HepG2 (cell line): ENCODE measurements around the gene KRT7. TPM values are rescaled to one million over a fixed set of nuclear protein-coding genes. Genes with fewer than 3 reads are reported as not detected.

Experiments
- CHD2 ChIP-seq: IDR thresholded peaks from 2 replicates; pipeline ENCODE4 v1.6.1; 2011; ENCODE audit warnings: low read depth, low read length, improper control_type of control experiment
- GABPB1 ChIP-seq: IDR thresholded peaks from 2 replicates; pipeline ENCODE4 v1.6.1; 2016; ENCODE audit warnings: mild to moderate bottlenecking, missing genetic modification reagents, moderate library complexity, missing compliant biosample characterization
- KDM2A ChIP-seq: sonication (generic); formaldehyde crosslinking; IDR thresholded peaks from 2 replicates; pipeline ENCODE4 v1.4.0; 2020; ENCODE audit warnings: low read depth, missing genetic modification reagents, borderline replicate concordance
- KLF15 ChIP-seq: sonication (generic); formaldehyde crosslinking; IDR thresholded peaks from 2 replicates; pipeline ENCODE4 v1.8.1; 2023; ENCODE audit warnings: borderline replicate concordance, mild to moderate bottlenecking, inconsistent platforms, missing genetic modification reagents, mixed read lengths
- MEF2D ChIP-seq: sonication (generic); formaldehyde crosslinking; IDR thresholded peaks from 2 replicates; pipeline ENCODE4 v1.5.1; 2020; ENCODE audit warnings: mild to moderate bottlenecking, missing genetic modification reagents
- NCOA5 ChIP-seq: sonication (generic); formaldehyde crosslinking; IDR thresholded peaks from 2 replicates; pipeline ENCODE4 v1.4.0; 2020; ENCODE audit warnings: missing genetic modification reagents
- TARDBP ChIP-seq: sonication (generic); formaldehyde crosslinking; IDR thresholded peaks from 2 replicates; pipeline ENCODE4 v1.8.0; 2022; ENCODE audit warnings: mild to moderate bottlenecking, missing genetic modification reagents
- XRCC5 ChIP-seq: fragments of 200-400 bp; formaldehyde crosslinking; optimal IDR thresholded peaks from 2 replicates; pipeline ENCODE3; 2017; ENCODE audit warnings: mild to moderate bottlenecking, low read length
- YY1 ChIP-seq: IDR thresholded peaks from 2 replicates; pipeline ENCODE4 v1.6.1; 2011; ENCODE audit warnings: low read length, low read depth, moderate library complexity, mild to moderate bottlenecking; ENCODE audit not compliant: insufficient read depth, insufficient replicate concordance
- ZBTB3 ChIP-seq: sonication (generic); formaldehyde crosslinking; IDR thresholded peaks from 2 replicates; pipeline ENCODE4 v1.4.0; 2020; ENCODE audit warnings: low read depth, mild to moderate bottlenecking, moderate library complexity, missing genetic modification reagents, borderline replicate concordance
- ZNF160 ChIP-seq: sonication (generic); formaldehyde crosslinking; IDR thresholded peaks from 2 replicates; pipeline ENCODE4 v1.8.0; 2022; ENCODE audit warnings: mild to moderate bottlenecking, inconsistent platforms, missing genetic modification reagents
- ZNF30 ChIP-seq: sonication (generic); formaldehyde crosslinking; IDR thresholded peaks from 2 replicates; pipeline ENCODE4 v1.5.0; 2020; ENCODE audit warnings: mild to moderate bottlenecking, missing genetic modification reagents
- ZNF546 ChIP-seq: sonication (generic); formaldehyde crosslinking; conservative IDR thresholded peaks from 2 replicates; pipeline ENCODE4 v1.8.1; 2023; ENCODE audit warnings: mild to moderate bottlenecking, missing genetic modification reagents
- ZSCAN30 ChIP-seq: sonication (generic); formaldehyde crosslinking; IDR thresholded peaks from 2 replicates; pipeline ENCODE4 v1.5.0; 2020; ENCODE audit warnings: mild to moderate bottlenecking, missing genetic modification reagents
- polyA plus RNA-seq, 8 experiments: library from polyadenylated mRNA; depleted of rRNA in 3 of 8; stranded (reverse) in 7 of 8; unstranded in 1 of 8; fragments of >200 nt; fragmentation: Illumina TruSeq in 4 of 8; extraction: Trizol in 4 of 8; gene quantifications; 2 replicates each; pipeline versions ENCODE4 v1.2.1 to v1.2.3, GENCODE V29; 2011 to 2016; ENCODE audit warnings: low read depth in 4 of 8, missing spikeins in 1 of 8, mixed read lengths in 1 of 8; ENCODE audit not compliant: insufficient read depth in 1 of 8
- total RNA-seq, 5 experiments: library from RNA; depleted of rRNA; stranded (reverse); fragments of >200 nt; fragmentation: Illumina TruSeq; extraction: Trizol; gene quantifications; 2 replicates each; pipeline ENCODE4 v1.2.3, GENCODE V29; 2016; ENCODE audit warnings: low read depth in 1 of 5
- TF ChIP-seq, protein P1 (sequence below): IDR thresholded peaks from 2 replicates; pipeline ENCODE4 v1.4.0; 2020; ENCODE audit warnings: mild to moderate bottlenecking, missing genetic modification reagents
- TF ChIP-seq, protein P2 (sequence below): sonication (generic); formaldehyde crosslinking; conservative IDR thresholded peaks from 2 replicates; pipeline ENCODE4 v1.5.0; 2020; ENCODE audit warnings: missing genetic modification reagents
- TF ChIP-seq, protein P3 (sequence below): sonication (generic); formaldehyde crosslinking; IDR thresholded peaks from 2 replicates; pipeline ENCODE4 v1.8.1; 2023; ENCODE audit warnings: mild to moderate bottlenecking, moderate library complexity, missing genetic modification reagents
- TF ChIP-seq, protein P4 (sequence below): sonication (generic); formaldehyde crosslinking; IDR thresholded peaks from 2 replicates; pipeline ENCODE4 v1.5.1; 2020; ENCODE audit warnings: missing genetic modification reagents, mild to moderate bottlenecking, borderline replicate concordance
- TF ChIP-seq, protein P5 (sequence below): sonication (generic); formaldehyde crosslinking; IDR thresholded peaks from 2 replicates; pipeline ENCODE4 v1.4.0; 2020; ENCODE audit warnings: missing genetic modification reagents

Gene KRT7
- total and polyA plus RNA-seq, 2 of the 13 experiments (the other 11 are each of a cell fraction or from before 2014, with no cell fraction given) = 0.83 TPM; not detected in 1

DNA sequence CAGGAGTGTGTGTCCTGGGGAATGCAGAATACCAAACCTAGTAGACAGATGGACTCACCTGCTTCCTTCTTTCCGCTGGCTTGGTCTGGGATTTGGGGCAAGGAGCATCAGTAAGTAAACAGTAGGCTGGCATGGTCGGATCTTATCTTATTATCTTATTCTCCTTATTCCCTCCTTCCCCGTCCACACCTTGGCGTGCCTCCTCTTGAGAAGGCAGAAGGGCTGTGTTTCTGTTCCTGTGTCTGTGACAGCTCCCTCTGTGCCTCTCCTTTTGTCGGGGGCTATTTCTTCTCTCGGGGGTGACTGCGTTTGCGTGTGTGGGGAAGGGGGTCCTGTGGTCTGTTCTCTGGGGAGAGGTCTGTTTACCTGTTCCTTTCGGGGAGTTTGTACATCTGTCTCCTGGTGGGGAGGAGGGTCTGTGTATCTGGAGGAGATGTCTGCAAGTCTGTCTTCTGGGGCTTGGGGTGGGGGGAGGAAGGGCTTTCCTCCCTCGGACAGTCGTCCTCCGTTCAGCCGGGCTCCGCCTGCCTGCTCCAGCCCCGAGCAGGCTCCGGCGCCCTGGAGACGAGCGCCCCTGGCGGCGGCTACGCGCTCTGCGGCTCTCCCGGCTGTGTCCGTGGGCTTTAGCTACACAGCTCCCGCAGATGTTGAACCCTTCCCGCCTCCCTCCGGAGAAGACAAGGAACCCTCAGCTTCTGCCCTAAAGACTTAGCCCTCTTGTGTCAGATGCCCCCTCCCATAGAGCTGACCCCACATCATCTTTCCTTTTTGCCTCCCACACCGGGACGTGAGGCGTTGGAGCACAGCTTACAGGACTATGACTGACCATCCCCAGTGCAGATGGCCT is 45.8 kb downstream of the KRT7 start (continued):
- TF ChIP-seq, protein P1, sequence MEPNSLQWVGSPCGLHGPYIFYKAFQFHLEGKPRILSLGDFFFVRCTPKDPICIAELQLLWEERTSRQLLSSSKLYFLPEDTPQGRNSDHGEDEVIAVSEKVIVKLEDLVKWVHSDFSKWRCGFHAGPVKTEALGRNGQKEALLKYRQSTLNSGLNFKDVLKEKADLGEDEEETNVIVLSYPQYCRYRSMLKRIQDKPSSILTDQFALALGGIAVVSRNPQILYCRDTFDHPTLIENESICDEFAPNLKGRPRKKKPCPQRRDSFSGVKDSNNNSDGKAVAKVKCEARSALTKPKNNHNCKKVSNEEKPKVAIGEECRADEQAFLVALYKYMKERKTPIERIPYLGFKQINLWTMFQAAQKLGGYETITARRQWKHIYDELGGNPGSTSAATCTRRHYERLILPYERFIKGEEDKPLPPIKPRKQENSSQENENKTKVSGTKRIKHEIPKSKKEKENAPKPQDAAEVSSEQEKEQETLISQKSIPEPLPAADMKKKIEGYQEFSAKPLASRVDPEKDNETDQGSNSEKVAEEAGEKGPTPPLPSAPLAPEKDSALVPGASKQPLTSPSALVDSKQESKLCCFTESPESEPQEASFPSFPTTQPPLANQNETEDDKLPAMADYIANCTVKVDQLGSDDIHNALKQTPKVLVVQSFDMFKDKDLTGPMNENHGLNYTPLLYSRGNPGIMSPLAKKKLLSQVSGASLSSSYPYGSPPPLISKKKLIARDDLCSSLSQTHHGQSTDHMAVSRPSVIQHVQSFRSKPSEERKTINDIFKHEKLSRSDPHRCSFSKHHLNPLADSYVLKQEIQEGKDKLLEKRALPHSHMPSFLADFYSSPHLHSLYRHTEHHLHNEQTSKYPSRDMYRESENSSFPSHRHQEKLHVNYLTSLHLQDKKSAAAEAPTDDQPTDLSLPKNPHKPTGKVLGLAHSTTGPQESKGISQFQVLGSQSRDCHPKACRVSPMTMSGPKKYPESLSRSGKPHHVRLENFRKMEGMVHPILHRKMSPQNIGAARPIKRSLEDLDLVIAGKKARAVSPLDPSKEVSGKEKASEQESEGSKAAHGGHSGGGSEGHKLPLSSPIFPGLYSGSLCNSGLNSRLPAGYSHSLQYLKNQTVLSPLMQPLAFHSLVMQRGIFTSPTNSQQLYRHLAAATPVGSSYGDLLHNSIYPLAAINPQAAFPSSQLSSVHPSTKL = no peak
- TF ChIP-seq YY1 (peak; percentile 32), GABPB1 (CRISPR knock-in tag) (peak; percentile 53; the same call in 1 of the 2 replicates), XRCC5 (peak; percentile 90), ZBTB3 (CRISPR knock-in tag) (no peak), ZNF160 (no peak), KLF15 (no peak), ZNF30 (no peak), ZSCAN30 (no peak), MEF2D (CRISPR knock-in tag) (no peak), KDM2A (CRISPR knock-in tag) (peak; percentile 57; the same call in 1 of the 2 replicates), CHD2 (no peak), NCOA5 (no peak), TARDBP (CRISPR knock-in tag) (no peak), ZNF546 (CRISPR knock-in tag) (no peak)
- TF ChIP-seq, protein P2, sequence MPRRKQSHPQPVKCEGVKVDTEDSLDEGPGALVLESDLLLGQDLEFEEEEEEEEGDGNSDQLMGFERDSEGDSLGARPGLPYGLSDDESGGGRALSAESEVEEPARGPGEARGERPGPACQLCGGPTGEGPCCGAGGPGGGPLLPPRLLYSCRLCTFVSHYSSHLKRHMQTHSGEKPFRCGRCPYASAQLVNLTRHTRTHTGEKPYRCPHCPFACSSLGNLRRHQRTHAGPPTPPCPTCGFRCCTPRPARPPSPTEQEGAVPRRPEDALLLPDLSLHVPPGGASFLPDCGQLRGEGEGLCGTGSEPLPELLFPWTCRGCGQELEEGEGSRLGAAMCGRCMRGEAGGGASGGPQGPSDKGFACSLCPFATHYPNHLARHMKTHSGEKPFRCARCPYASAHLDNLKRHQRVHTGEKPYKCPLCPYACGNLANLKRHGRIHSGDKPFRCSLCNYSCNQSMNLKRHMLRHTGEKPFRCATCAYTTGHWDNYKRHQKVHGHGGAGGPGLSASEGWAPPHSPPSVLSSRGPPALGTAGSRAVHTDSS (CRISPR knock-in tag) = no peak
- TF ChIP-seq, protein P3, sequence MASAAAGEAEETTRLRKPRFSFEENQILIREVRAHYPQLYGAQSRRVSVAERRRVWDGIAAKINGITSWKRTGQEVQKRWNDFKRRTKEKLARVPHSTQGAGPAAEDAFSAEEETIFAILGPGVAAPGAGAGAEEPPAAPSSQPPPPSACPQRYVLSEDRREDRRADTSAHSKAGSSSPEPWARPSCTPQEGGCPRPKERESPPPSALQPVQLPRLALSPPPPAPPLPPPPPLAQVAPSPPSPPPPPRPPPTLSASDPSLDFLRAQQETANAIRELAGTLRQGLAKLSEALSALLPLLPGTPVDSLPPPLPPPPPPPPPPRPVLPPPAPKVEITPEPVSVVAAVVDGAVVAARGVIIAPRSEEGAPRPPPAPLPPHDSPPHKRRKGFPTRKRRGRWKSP (CRISPR knock-in tag) = no peak
- TF ChIP-seq, protein P4, sequence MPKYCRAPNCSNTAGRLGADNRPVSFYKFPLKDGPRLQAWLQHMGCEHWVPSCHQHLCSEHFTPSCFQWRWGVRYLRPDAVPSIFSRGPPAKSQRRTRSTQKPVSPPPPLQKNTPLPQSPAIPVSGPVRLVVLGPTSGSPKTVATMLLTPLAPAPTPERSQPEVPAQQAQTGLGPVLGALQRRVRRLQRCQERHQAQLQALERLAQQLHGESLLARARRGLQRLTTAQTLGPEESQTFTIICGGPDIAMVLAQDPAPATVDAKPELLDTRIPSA (CRISPR knock-in tag) = no peak
- TF ChIP-seq, protein P5, sequence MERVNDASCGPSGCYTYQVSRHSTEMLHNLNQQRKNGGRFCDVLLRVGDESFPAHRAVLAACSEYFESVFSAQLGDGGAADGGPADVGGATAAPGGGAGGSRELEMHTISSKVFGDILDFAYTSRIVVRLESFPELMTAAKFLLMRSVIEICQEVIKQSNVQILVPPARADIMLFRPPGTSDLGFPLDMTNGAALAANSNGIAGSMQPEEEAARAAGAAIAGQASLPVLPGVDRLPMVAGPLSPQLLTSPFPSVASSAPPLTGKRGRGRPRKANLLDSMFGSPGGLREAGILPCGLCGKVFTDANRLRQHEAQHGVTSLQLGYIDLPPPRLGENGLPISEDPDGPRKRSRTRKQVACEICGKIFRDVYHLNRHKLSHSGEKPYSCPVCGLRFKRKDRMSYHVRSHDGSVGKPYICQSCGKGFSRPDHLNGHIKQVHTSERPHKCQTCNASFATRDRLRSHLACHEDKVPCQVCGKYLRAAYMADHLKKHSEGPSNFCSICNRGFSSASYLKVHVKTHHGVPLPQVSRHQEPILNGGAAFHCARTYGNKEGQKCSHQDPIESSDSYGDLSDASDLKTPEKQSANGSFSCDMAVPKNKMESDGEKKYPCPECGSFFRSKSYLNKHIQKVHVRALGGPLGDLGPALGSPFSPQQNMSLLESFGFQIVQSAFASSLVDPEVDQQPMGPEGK (CRISPR knock-in tag) = no peak
